SU-DHL-6 (cell line): ENCODE data around the gene CATSPER4.

Experiments used
- H2AFZ ChIP-seq: fragments of 200-600 bp; sonication (generic); 2 replicates; pipeline ENCODE4 v1.6.1; 2014; ENCODE audit warnings: low read depth, mild to moderate bottlenecking, moderate library complexity, mixed read lengths, antibody characterized with exemption, low read length; ENCODE audit not compliant: severe bottlenecking
- H3F3A ChIP-seq: fragments of 200-600 bp; shearing (Covaris generic); 2 replicates; pipeline ENCODE4 v1.6.0; 2016; ENCODE audit warnings: antibody characterized with exemption, mild to moderate bottlenecking; ENCODE audit not compliant: insufficient read depth
- H3K27ac ChIP-seq: fragments of 200-600 bp; sonication (generic); 2 replicates; pipeline ENCODE4 v1.5.1; 2016; ENCODE audit warnings: low read depth, mild to moderate bottlenecking, low read length, moderate library complexity, mixed read lengths
- H3K27me3 ChIP-seq: fragments of 200-600 bp; sonication (generic), shearing (Covaris generic); 2 replicates; pipeline ENCODE4 v1.6.0; 2014; ENCODE audit warnings: mild to moderate bottlenecking, low read length
- H3K36me3 ChIP-seq: fragments of 200-600 bp; sonication (generic); 2 replicates; pipeline ENCODE4 v1.6.1; 2014; ENCODE audit warnings: mild to moderate bottlenecking, low read length, mixed read lengths
- H3K4me2 ChIP-seq: fragments of 300-600, 200-600 bp; shearing (Covaris generic), sonication (generic); 2 replicates; pipeline ENCODE4 v1.6.0; 2014; ENCODE audit warnings: low read length, low read depth, mild to moderate bottlenecking; ENCODE audit not compliant: poor library complexity, severe bottlenecking
- H3K4me3 ChIP-seq: fragments of 200-600 bp; sonication (generic); 2 replicates; pipeline ENCODE4 v1.5.1; 2014; ENCODE audit warnings: antibody characterized with exemption, low read length, mild to moderate bottlenecking, mixed read lengths; ENCODE audit not compliant: insufficient read depth, poor library complexity, severe bottlenecking
- H3K79me2 ChIP-seq: fragments of 200-600 bp; sonication (generic); 2 replicates; pipeline ENCODE4 v1.6.1; 2014; ENCODE audit warnings: mild to moderate bottlenecking, low read length, moderate library complexity; ENCODE audit not compliant: insufficient read depth
- H3K9ac ChIP-seq: fragments of 200-600 bp; sonication (generic); 2 replicates; pipeline ENCODE4 v1.7.0; 2014; ENCODE audit warnings: mild to moderate bottlenecking, low read length
- H3K9me2 ChIP-seq: fragments of 200-600 bp; sonication (generic); replicated peaks from 2 replicates; pipeline ENCODE4 v1.6.1; 2014; ENCODE audit warnings: low read length; ENCODE audit not compliant: insufficient read depth
- H3K9me3 ChIP-seq: fragments of 200-600 bp; sonication (generic); 2 replicates; pipeline ENCODE4 v1.6.1; 2014; ENCODE audit warnings: low read length, mixed read lengths; ENCODE audit not compliant: insufficient read depth
- H4K20me1 ChIP-seq: fragments of 200-600 bp; sonication (generic); 2 replicates; pipeline ENCODE4 v1.6.1; 2014; ENCODE audit warnings: low read depth, mild to moderate bottlenecking, antibody characterized with exemption, low read length, moderate library complexity, mixed read lengths
- EZH2phosphoT487 ChIP-seq: fragments of 200-600 bp; sonication (generic), shearing (Covaris generic); conservative IDR thresholded peaks from 2 replicates; pipeline ENCODE4 v1.6.1; 2018; ENCODE audit warnings: mild to moderate bottlenecking, antibody characterized with exemption, low read length, moderate library complexity, mixed read lengths
- TF ChIP-seq, protein P1 (sequence below): fragments of 200-600 bp; sonication (generic); IDR thresholded peaks from one replicate; pipeline ENCODE4 v1.5.1; 2017; ENCODE audit warnings: antibody characterized with exemption, mild to moderate bottlenecking, low read length, moderate library complexity; ENCODE audit not compliant: insufficient read depth, poor library complexity, severe bottlenecking

The CATSPER4 gene

DNA sequence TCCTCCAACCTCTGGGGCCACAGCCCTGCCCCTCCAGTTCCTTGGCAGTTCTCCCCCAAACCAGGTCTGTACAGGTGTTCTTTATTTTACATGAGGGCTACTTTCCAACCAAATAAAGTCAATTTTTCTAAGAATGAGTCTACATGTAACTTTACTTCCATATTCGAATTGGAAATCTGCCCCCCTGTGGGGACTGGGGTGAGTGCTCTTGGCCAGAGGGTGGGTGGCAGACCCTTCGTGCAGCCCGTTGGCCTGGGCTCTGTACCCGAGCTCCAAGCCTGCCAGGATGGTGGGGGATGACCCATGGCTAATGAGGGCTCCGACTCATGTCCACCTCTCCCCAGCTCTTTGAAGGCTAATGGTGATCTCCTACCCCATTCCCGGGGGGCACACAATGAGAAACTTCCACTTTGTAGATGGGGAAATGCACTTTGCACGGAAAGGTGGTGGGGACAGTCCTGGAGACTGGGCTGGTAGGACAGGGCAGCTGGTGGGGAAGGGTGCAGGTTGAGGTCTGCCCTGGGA, 589 bp upstream of the CATSPER4 start:
- Histone ChIP-seq H3K36me3 (no peaks in the 10 kb centered on the region), H3K4me3 (no peak overlapping the region), H4K20me1 (no peaks in the 10 kb centered on the region), H3K27ac (no peak overlapping the region), H3K9me2 (no peaks in the 10 kb centered on the region), H3K4me2 (no peak overlapping the region), H3K79me2 (no peaks in the 10 kb centered on the region), H2AFZ (no peak overlapping the region), H3K9ac (no peak overlapping the region), H3K9me3 (no peaks in the 10 kb centered on the region), H3K27me3 (no peaks in the 10 kb centered on the region), H3F3A (no peaks in the 10 kb centered on the region)
- TF ChIP-seq, protein P1, sequence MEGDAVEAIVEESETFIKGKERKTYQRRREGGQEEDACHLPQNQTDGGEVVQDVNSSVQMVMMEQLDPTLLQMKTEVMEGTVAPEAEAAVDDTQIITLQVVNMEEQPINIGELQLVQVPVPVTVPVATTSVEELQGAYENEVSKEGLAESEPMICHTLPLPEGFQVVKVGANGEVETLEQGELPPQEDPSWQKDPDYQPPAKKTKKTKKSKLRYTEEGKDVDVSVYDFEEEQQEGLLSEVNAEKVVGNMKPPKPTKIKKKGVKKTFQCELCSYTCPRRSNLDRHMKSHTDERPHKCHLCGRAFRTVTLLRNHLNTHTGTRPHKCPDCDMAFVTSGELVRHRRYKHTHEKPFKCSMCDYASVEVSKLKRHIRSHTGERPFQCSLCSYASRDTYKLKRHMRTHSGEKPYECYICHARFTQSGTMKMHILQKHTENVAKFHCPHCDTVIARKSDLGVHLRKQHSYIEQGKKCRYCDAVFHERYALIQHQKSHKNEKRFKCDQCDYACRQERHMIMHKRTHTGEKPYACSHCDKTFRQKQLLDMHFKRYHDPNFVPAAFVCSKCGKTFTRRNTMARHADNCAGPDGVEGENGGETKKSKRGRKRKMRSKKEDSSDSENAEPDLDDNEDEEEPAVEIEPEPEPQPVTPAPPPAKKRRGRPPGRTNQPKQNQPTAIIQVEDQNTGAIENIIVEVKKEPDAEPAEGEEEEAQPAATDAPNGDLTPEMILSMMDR: no peak
- TF ChIP-seq EZH2phosphoT487: no peak

DNA sequence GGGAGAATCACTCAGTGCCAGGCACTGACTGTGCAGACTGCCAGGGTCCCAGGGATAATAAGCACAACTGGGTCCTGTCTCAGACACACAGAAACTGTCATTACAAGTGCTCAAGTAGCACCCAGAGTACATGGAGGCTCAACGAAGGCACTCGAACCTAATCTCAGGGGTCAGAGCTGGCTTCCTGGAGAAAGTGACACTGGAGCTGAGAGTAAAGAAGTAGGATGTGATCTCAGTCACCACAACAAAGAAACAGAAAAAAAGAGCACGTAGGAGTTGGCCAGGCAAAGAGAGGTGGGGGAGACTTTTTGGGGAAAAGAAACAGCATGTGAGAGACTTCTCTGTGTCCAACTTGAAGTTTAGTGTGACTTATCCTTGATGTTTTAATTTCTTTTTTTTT, 1.3 kb downstream of the CATSPER4 start:
- H3K9ac ChIP-seq: no peak overlapping the region
- H3K27ac ChIP-seq: no peak overlapping the region
- H3K4me2 ChIP-seq: no peak overlapping the region
- no peaks in the 10 kb centered on the region for H3K9me3 ChIP-seq
- H3K9me2 ChIP-seq: no peaks in the 10 kb centered on the region
- H4K20me1 ChIP-seq: no peaks in the 10 kb centered on the region
- TF ChIP-seq, protein P1: no peak
- no peak for TF ChIP-seq EZH2phosphoT487
- no peaks in the 10 kb centered on the region for H3K79me2 ChIP-seq
- H3K4me3 ChIP-seq: no peak overlapping the region
- no peaks in the 10 kb centered on the region for H3K27me3 ChIP-seq
- H3F3A ChIP-seq: no peaks in the 10 kb centered on the region
- no peak overlapping the region for H2AFZ ChIP-seq
- H3K36me3 ChIP-seq: no peaks in the 10 kb centered on the region

DNA sequence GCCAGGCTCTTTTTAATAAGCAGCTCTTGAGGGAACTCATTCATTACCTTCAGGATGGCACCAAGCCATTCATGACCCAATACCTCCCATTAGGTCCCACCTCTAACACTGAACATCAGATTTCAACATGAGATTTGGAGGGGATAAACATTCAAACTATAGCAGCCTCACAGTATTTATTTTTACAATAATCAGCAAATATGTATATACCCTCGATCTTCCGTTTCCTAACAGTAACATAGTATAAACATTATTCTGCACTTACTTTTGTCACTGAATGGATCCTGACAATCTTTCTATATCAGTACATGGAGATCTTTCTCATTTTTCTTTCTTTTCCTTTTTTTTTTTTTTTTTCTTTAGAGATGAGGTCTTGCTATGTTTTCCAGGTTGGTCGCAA, 5.4 kb downstream of the CATSPER4 start:
- H3K9ac ChIP-seq: no peak overlapping the region
- H3K27me3 ChIP-seq: no peaks in the 10 kb centered on the region
- H4K20me1 ChIP-seq: no peaks in the 10 kb centered on the region
- H3K79me2 ChIP-seq: no peaks in the 10 kb centered on the region
- H2AFZ ChIP-seq: no peak overlapping the region
- no peak overlapping the region for H3K4me3 ChIP-seq
- H3K9me3 ChIP-seq: no peaks in the 10 kb centered on the region
- no peaks in the 10 kb centered on the region for H3K9me2 ChIP-seq
- H3K27ac ChIP-seq: no peak overlapping the region
- H3F3A ChIP-seq: no peaks in the 10 kb centered on the region
- TF ChIP-seq EZH2phosphoT487: no peak
- TF ChIP-seq, protein P1: no peak
- H3K4me2 ChIP-seq: no peak overlapping the region
- no peaks in the 10 kb centered on the region for H3K36me3 ChIP-seq
